ENCODE measurements around the gene RTBDN.
A peak's percentile ranks its signal among the peaks of the same experiment; 100 is the strongest.

The RTBDN gene

GRCh38 chr19:12784871-12785430 is 49.4 kb downstream of the RTBDN start:
- DNase-seq (ENCODE audit: low spot score) = no peak
- in situ Hi-C loops (cut with MboI; ENCODE audit: low pct_unique_long_range_greater_than_20kb, low sequenced_read_pairs, unreplicated experiment) = no loop called here
- TF ChIP-seq CTCF (IDR thresholded peaks at IDR 0.05; ENCODE audit: extremely low read depth, insufficient read depth, missing control alignments) = no peak

GRCh38 chr19:12784394-12784870 is 49.9 kb downstream of the RTBDN start:
- TF ChIP-seq CTCF (IDR thresholded peaks at IDR 0.05; ENCODE audit: extremely low read depth, insufficient read depth, missing control alignments) = no peak
- DNase-seq (ENCODE audit: low spot score) = no peak
- in situ Hi-C loops (cut with MboI; ENCODE audit: low pct_unique_long_range_greater_than_20kb, low sequenced_read_pairs, unreplicated experiment) = no loop called here

- no peak for TF ChIP-seq CTCF (IDR thresholded peaks at IDR 0.05; ENCODE audit: extremely low read depth, insufficient read depth, missing control alignments)
- in situ Hi-C loops (cut with MboI; ENCODE audit: low pct_unique_long_range_greater_than_20kb, low sequenced_read_pairs, unreplicated experiment) = no loop called here
- no peak for DNase-seq (ENCODE audit: low spot score)
Observed at GRCh38 chr19:12783849-12784393, 50.5 kb downstream of the RTBDN start.

GRCh38 chr19:12783291-12783848 is 51.0 kb downstream of the RTBDN start:
- peak; percentile 73 for DNase-seq (ENCODE audit: low spot score)
- in situ Hi-C loops (cut with MboI; ENCODE audit: low pct_unique_long_range_greater_than_20kb, low sequenced_read_pairs, unreplicated experiment) = no loop called here
- TF ChIP-seq CTCF (IDR thresholded peaks at IDR 0.05; ENCODE audit: extremely low read depth, insufficient read depth, missing control alignments) = no peak

GRCh38 chr19:12782424-12783290 is 51.7 kb downstream of the RTBDN start:
- peak; percentile 21 for TF ChIP-seq CTCF (IDR thresholded peaks at IDR 0.05; ENCODE audit: extremely low read depth, insufficient read depth, missing control alignments)
- DNase-seq (ENCODE audit: low spot score) = peak; percentile 86
- in situ Hi-C loops (cut with MboI; ENCODE audit: low pct_unique_long_range_greater_than_20kb, low sequenced_read_pairs, unreplicated experiment) = no loop called here

- no peak for DNase-seq (ENCODE audit: low spot score)
- in situ Hi-C loops (cut with MboI; ENCODE audit: low pct_unique_long_range_greater_than_20kb, low sequenced_read_pairs, unreplicated experiment) = no loop called here
- TF ChIP-seq CTCF (IDR thresholded peaks at IDR 0.05; ENCODE audit: extremely low read depth, insufficient read depth, missing control alignments) = no peak
Observed at GRCh38 chr19:12782174-12782423, 52.3 kb downstream of the RTBDN start.
